Erythroblast (primary cell): ENCODE results near the gene ASB7.

Experiments used
- GATA1 ChIP-seq: IDR thresholded peaks from 2 replicates; pipeline ENCODE4 v1.6.1; 2011; ENCODE audit warnings: low read depth, mild to moderate bottlenecking, control low read depth, low read length, moderate library complexity
- POLR2A ChIP-seq: IDR thresholded peaks from 2 replicates; pipeline ENCODE4 v1.6.1; 2011; ENCODE audit warnings: mild to moderate bottlenecking, low read length

DNA sequence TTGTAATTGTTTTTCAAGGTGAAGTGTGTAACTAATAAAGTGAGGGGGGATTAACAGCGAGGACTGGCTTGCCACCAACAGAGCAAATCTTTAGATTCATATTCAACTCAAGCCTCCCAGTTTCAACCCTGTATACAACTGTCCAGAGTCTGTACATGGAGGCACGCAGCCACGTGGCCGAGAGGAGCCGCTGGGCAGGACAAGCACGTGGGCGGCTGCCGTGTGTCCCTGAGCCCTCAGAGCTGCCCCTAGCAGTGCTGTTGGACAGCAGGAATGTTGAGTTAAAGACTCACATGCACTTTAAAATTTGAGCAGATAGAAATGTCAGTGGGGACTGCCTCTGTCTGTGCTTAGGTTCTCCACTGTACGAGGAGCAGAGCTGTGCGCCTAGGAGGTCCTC is 29.4 kb downstream of the ASB7 start:
- TF ChIP-seq POLR2A (no peak), GATA1 (no peak)
